Erythroblast (primary cell): ENCODE results near the gene GRB7.

ENCODE experiments used
- GATA1 ChIP-seq: IDR thresholded peaks from 2 replicates; pipeline ENCODE4 v1.6.1; 2011; ENCODE audit warnings: low read depth, mild to moderate bottlenecking, control low read depth, low read length, moderate library complexity
- POLR2A ChIP-seq: IDR thresholded peaks from 2 replicates; pipeline ENCODE4 v1.6.1; 2011; ENCODE audit warnings: mild to moderate bottlenecking, low read length

DNA sequence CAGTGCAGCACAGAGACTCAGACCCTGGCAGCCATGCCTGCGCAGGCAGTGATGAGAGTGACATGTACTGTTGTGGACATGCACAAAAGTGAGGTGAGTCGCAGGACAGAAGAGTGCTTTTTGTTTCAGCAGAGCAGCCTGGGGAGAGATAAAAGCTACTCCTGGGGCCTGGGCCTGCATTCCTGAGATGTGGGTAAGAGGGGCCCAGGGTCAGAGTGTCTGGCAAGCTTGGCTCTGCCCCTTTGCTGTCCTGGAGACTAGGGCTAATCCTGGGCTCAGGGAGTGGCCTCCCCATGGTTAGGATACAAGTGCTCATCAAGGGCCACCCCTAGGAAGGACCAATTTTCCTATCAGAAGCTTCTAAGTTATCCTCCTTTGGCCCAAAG lies 42.7 kb upstream of the GRB7 start:
- TF ChIP-seq POLR2A (no peak), GATA1 (no peak)
